Neural cell (in vitro differentiated cells): ENCODE measurements around the gene RABEP2. TPM values are rescaled to one million over a fixed set of nuclear protein-coding genes. Genes with fewer than 3 reads are reported as not detected.

Source experiments
- H2AFZ ChIP-seq: fragments of 200-600, 300-800 bp; sonication (generic), shearing (Covaris generic); 2 replicates; pipeline ENCODE4 v1.6.0; 2014; ENCODE audit warnings: low read depth, mild to moderate bottlenecking, antibody characterized with exemption, low read length, moderate library complexity
- H3F3A ChIP-seq: fragments of 200-600 bp; shearing (Covaris generic); 2 replicates; pipeline ENCODE4 v1.6.1; 2016; ENCODE audit warnings: mild to moderate bottlenecking, moderate library complexity, mixed read lengths, antibody characterized with exemption, low read length; ENCODE audit not compliant: insufficient read depth, poor library complexity, severe bottlenecking
- H3K27ac ChIP-seq: fragments of 200-600, 300-800 bp; sonication (generic), shearing (Covaris generic); 2 replicates; pipeline ENCODE4 v1.5.1; 2014; ENCODE audit warnings: mild to moderate bottlenecking, low read length, moderate library complexity
- H3K27me3 ChIP-seq: fragments of 300-800, 200-600 bp; sonication (generic), shearing (Covaris generic); 2 replicates; pipeline ENCODE4 v1.6.0; 2014; ENCODE audit warnings: mild to moderate bottlenecking, low read depth, low read length, moderate library complexity; ENCODE audit not compliant: insufficient read depth
- H3K36me3 ChIP-seq: fragments of 300-800, 200-600 bp; sonication (generic), shearing (Covaris generic); 2 replicates; pipeline ENCODE4 v1.5.1; 2014; ENCODE audit warnings: mild to moderate bottlenecking, antibody characterized with exemption, low read length, moderate library complexity; ENCODE audit not compliant: insufficient read depth
- H3K4me2 ChIP-seq: fragments of 300-800, 200-600 bp; sonication (generic), shearing (Covaris generic); 2 replicates; pipeline ENCODE4 v1.6.0; 2014; ENCODE audit warnings: mild to moderate bottlenecking, low read length
- H3K4me3 ChIP-seq: fragments of 300-800, 200-600 bp; sonication (generic), shearing (Covaris generic); 2 replicates; pipeline ENCODE4 v1.5.1; 2014; ENCODE audit warnings: mild to moderate bottlenecking, low read length, moderate library complexity
- H3K79me2 ChIP-seq: fragments of 200-600 bp; shearing (Covaris generic); replicated peaks from 2 replicates; pipeline ENCODE4 v1.6.0; 2014; ENCODE audit warnings: mild to moderate bottlenecking, low read length, moderate library complexity; ENCODE audit not compliant: insufficient read depth
- H3K9ac ChIP-seq: fragments of 300-800, 200-600 bp; sonication (generic), shearing (Covaris generic); 2 replicates; pipeline ENCODE4 v1.6.1; 2016; ENCODE audit warnings: mild to moderate bottlenecking, low read length, mixed read lengths
- H3K9me2 ChIP-seq: fragments of 200-600 bp; shearing (Covaris generic); 2 replicates; pipeline ENCODE4 v1.6.1; 2016; ENCODE audit warnings: mild to moderate bottlenecking, low read length, mixed read lengths; ENCODE audit not compliant: insufficient read depth
- H3K9me3 ChIP-seq: fragments of 200-600, 300-800 bp; sonication (generic), shearing (Covaris generic); 2 replicates; pipeline ENCODE4 v1.6.1; 2016; ENCODE audit warnings: mild to moderate bottlenecking, mixed run types, low read length, moderate library complexity, mixed read lengths
- H4K20me1 ChIP-seq: fragments of 200-600 bp; shearing (Covaris generic); 2 replicates; pipeline ENCODE4 v1.6.1; 2016; ENCODE audit warnings: mild to moderate bottlenecking, mixed run types; ENCODE audit not compliant: insufficient read depth
- EP300 ChIP-seq: fragments of 450-650 bp; conservative IDR thresholded peaks from 2 replicates; pipeline ENCODE4 v1.6.1; 2014; ENCODE audit warnings: antibody characterized with exemption, mild to moderate bottlenecking, moderate library complexity; ENCODE audit not compliant: poor library complexity, severe bottlenecking
- EZH2 ChIP-seq: fragments of 200-600, 300-800 bp; shearing (Covaris generic), sonication (generic); IDR thresholded peaks from 2 replicates; pipeline ENCODE4 v1.6.1; 2014; ENCODE audit warnings: antibody characterized with exemption, low read length, borderline replicate concordance, mild to moderate bottlenecking; ENCODE audit not compliant: insufficient read depth, poor library complexity, severe bottlenecking
- MXI1 ChIP-seq: fragments of 450-650 bp; conservative IDR thresholded peaks from 2 replicates; pipeline ENCODE4 v1.6.1; 2014; ENCODE audit warnings: antibody characterized with exemption, mild to moderate bottlenecking; ENCODE audit not compliant: poor library complexity, severe bottlenecking
- POLR2AphosphoS5 ChIP-seq: IDR thresholded peaks from 2 replicates; pipeline ENCODE4 v1.6.1; 2012
- RAD21 ChIP-seq: fragments of 450-650 bp; conservative IDR thresholded peaks from 2 replicates; pipeline ENCODE4 v1.6.1; 2014; ENCODE audit warnings: antibody characterized with exemption, mild to moderate bottlenecking, moderate library complexity
- SMC3 ChIP-seq: fragments of 450-650 bp; conservative IDR thresholded peaks from 2 replicates; pipeline ENCODE4 v1.6.1; 2014; ENCODE audit warnings: antibody characterized with exemption, mild to moderate bottlenecking, moderate library complexity; ENCODE audit not compliant: poor library complexity
- TAF1 ChIP-seq: IDR thresholded peaks from 2 replicates; pipeline ENCODE4 v1.6.1; 2012; ENCODE audit warnings: low read depth
- polyA plus RNA-seq: library from polyadenylated mRNA; depleted of rRNA; stranded (reverse); fragments of >200 nt; gene quantifications from 2 replicates; pipeline ENCODE4 v1.2.3, GENCODE V29; 2014
- TF ChIP-seq, protein P1 (sequence below): fragments of 450-650 bp; IDR thresholded peaks from 2 replicates; pipeline ENCODE4 v1.5.1; 2014; ENCODE audit warnings: antibody characterized with exemption, mild to moderate bottlenecking, moderate library complexity; ENCODE audit not compliant: poor library complexity, severe bottlenecking
- TF ChIP-seq, protein P2 (sequence below): IDR thresholded peaks from 2 replicates; pipeline ENCODE4 v1.6.1; 2012; ENCODE audit warnings: borderline replicate concordance

The RABEP2 gene
- polyA plus RNA-seq, 1 donor from 2014 or later, result 27.5 TPM

- Histone ChIP-seq H3K27ac (no peak overlapping the region), H3K36me3 (peaks cover 5% of the 10 kb centered on the region), H3K9ac (peak overlapping the region; percentile 93), H4K20me1 (no peaks in the 10 kb centered on the region), H3K79me2 (peaks cover 18% of the 10 kb centered on the region), H3K4me3 (peak overlapping the region; percentile 76), H2AFZ (no peak overlapping the region), H3K9me2 (no peaks in the 10 kb centered on the region), H3K9me3 (no peaks in the 10 kb centered on the region), H3K27me3 (no peaks in the 10 kb centered on the region), H3F3A (no peaks in the 10 kb centered on the region), H3K4me2 (peak overlapping the region; percentile 79)
- TF ChIP-seq, protein P1, sequence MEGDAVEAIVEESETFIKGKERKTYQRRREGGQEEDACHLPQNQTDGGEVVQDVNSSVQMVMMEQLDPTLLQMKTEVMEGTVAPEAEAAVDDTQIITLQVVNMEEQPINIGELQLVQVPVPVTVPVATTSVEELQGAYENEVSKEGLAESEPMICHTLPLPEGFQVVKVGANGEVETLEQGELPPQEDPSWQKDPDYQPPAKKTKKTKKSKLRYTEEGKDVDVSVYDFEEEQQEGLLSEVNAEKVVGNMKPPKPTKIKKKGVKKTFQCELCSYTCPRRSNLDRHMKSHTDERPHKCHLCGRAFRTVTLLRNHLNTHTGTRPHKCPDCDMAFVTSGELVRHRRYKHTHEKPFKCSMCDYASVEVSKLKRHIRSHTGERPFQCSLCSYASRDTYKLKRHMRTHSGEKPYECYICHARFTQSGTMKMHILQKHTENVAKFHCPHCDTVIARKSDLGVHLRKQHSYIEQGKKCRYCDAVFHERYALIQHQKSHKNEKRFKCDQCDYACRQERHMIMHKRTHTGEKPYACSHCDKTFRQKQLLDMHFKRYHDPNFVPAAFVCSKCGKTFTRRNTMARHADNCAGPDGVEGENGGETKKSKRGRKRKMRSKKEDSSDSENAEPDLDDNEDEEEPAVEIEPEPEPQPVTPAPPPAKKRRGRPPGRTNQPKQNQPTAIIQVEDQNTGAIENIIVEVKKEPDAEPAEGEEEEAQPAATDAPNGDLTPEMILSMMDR, result no peak
- no peak for TF ChIP-seq POLR2AphosphoS5
- TF ChIP-seq EP300, result no peak
- TF ChIP-seq, protein P2, sequence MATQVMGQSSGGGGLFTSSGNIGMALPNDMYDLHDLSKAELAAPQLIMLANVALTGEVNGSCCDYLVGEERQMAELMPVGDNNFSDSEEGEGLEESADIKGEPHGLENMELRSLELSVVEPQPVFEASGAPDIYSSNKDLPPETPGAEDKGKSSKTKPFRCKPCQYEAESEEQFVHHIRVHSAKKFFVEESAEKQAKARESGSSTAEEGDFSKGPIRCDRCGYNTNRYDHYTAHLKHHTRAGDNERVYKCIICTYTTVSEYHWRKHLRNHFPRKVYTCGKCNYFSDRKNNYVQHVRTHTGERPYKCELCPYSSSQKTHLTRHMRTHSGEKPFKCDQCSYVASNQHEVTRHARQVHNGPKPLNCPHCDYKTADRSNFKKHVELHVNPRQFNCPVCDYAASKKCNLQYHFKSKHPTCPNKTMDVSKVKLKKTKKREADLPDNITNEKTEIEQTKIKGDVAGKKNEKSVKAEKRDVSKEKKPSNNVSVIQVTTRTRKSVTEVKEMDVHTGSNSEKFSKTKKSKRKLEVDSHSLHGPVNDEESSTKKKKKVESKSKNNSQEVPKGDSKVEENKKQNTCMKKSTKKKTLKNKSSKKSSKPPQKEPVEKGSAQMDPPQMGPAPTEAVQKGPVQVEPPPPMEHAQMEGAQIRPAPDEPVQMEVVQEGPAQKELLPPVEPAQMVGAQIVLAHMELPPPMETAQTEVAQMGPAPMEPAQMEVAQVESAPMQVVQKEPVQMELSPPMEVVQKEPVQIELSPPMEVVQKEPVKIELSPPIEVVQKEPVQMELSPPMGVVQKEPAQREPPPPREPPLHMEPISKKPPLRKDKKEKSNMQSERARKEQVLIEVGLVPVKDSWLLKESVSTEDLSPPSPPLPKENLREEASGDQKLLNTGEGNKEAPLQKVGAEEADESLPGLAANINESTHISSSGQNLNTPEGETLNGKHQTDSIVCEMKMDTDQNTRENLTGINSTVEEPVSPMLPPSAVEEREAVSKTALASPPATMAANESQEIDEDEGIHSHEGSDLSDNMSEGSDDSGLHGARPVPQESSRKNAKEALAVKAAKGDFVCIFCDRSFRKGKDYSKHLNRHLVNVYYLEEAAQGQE, result no peak
- no peak for TF ChIP-seq SMC3
- no peak for TF ChIP-seq RAD21
- no peak for TF ChIP-seq EZH2
- TF ChIP-seq MXI1, result no peak
- TF ChIP-seq TAF1, result no peak
Observed at GRCh38 chr16:28865001-28865688, 59.9 kb downstream of the RABEP2 start.

DNA sequence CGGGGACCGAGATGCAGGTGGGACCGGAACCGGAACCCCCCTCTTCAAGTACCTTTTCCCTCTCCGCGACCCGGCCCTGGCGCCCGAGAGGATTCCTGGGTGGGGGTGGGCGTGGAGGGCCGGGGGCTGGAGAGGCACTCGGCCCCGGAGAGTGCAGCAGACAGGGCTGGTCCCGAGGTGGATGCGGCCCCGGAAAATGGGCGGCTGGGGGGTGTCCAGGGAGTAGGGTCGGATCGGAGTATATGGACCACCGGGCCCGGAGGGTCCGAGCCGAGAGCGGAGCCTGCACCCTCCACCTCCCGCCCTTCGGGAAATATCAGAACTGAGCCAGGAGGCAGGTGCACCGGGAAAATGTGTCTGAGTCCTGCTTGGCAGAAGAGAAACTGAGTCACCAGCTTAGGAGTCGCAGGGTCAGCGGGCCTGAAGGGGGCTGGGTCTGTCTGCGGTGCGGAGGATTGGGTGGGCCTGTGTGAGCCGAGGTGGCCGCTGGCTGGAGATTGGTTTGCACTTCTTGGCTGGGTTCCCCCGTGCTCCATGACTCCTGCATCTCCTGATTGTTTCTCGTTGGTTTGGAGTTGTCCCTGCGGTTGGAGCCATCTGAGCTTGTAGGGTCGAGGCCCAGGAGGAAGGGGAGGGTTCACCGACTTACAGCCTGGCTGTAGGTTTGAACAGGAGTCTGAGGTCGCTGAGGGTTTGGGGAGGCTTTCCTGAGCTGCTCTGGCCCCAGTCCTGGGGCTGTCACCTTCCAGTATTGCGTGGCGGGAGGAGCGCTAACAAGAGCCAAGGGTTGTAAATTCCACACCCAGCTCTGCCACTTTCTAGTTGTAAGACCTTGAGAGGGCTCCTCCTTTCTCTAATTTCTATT, 60.9 kb downstream of the RABEP2 start:
- H3K4me3 ChIP-seq, result peak overlapping the region; percentile 76
- no peaks in the 10 kb centered on the region for H4K20me1 ChIP-seq
- H3K9me2 ChIP-seq, result no peaks in the 10 kb centered on the region
- peaks cover 18% of the 10 kb centered on the region for H3K79me2 ChIP-seq
- H3K36me3 ChIP-seq, result no peaks in the 10 kb centered on the region
- TF ChIP-seq SMC3 (no peak), RAD21 (no peak), EZH2 (no peak), MXI1 (no peak), EP300 (no peak), TAF1 (no peak), POLR2AphosphoS5 (no peak)
- TF ChIP-seq, protein P1, result no peak
- TF ChIP-seq, protein P2, result no peak
- no peaks in the 10 kb centered on the region for H3K27me3 ChIP-seq
- H3K9me3 ChIP-seq, result no peaks in the 10 kb centered on the region
- no peaks in the 10 kb centered on the region for H3F3A ChIP-seq
- H3K9ac ChIP-seq, result peak overlapping the region; percentile 93
- peak overlapping the region; percentile 73 for H2AFZ ChIP-seq
- H3K4me2 ChIP-seq, result peak overlapping the region; percentile 79
- peak overlapping the region; percentile 94 for H3K27ac ChIP-seq
